HEK293 (cell line): ENCODE measurements around the gene ITPKC.

Experiments used
- CTCF ChIA-PET: fragments of 350-600 bp; formaldehyde crosslinking; extraction: SDS; loops from one replicate; lab custom pipeline; 2021; ENCODE audit warnings: antibody characterized with exemption; lab: Yijun Ruan, JAX
- POLR2A ChIA-PET: fragments of 300-600 bp; formaldehyde crosslinking; extraction: SDS; loops from one replicate; lab custom pipeline; 2020; ENCODE audit warnings: antibody characterized with exemption, inconsistent platforms; lab: Yijun Ruan, JAX
- H3K27ac ChIP-seq: fragments of 200-500 bp; sonication (Bioruptor generic); 2 replicates; pipeline ENCODE4 v1.5.1; 2014; ENCODE audit warnings: low read depth, low read length, control low read depth, inconsistent platforms; ENCODE audit errors: extremely low read depth
- H3K36me3 ChIP-seq, 2 experiments: fragments of 200-500 bp in 1 of 2; sonication (Bioruptor generic) in 1 of 2; 1 replicate in 1 of 2; 2 replicates in 1 of 2; pipeline ENCODE4 v1.5.1; 2014 to 2017; ENCODE audit warnings: inconsistent platforms in 2 of 2, low read length in 2 of 2; ENCODE audit not compliant: control insufficient read depth in 2 of 2, insufficient read depth in 1 of 2
- H3K4me1 ChIP-seq: fragments of 200-500 bp; sonication (Bioruptor generic); 2 replicates; pipeline ENCODE4 v1.5.1; 2014; ENCODE audit warnings: mild to moderate bottlenecking, low read length, inconsistent platforms; ENCODE audit not compliant: control insufficient read depth, insufficient read depth
- H3K4me3 ChIP-seq: 2 replicates; pipeline ENCODE4 v1.5.1; 2011; ENCODE audit warnings: low read depth, mild to moderate bottlenecking, control low read depth, low read length, moderate library complexity
- H3K9me3 ChIP-seq: fragments of 200-500 bp; sonication (Bioruptor generic); 2 replicates; pipeline ENCODE4 v1.5.1; 2014; ENCODE audit warnings: low read depth, low read length, inconsistent platforms; ENCODE audit not compliant: control insufficient read depth, insufficient read depth
- BCL11A ChIP-seq: fragments of 450-650 bp; formaldehyde crosslinking; IDR thresholded peaks from 2 replicates; pipeline ENCODE4 v1.5.1; 2016; ENCODE audit warnings: low read depth, missing biosample characterization, missing genetic modification characterization
- EGR2 ChIP-seq: fragments of 450-650 bp; formaldehyde crosslinking; IDR thresholded peaks from 2 replicates; pipeline ENCODE4 v1.5.1; 2016; ENCODE audit warnings: low read depth, missing biosample characterization, missing genetic modification characterization
- GLIS2 ChIP-seq: fragments of 450-650 bp; formaldehyde crosslinking; IDR thresholded peaks from 2 replicates; pipeline ENCODE4 v1.5.1; 2016; ENCODE audit warnings: missing biosample characterization, missing genetic modification characterization
- HIC1 ChIP-seq: fragments of 450-650 bp; formaldehyde crosslinking; IDR thresholded peaks from 2 replicates; pipeline ENCODE4 v1.5.1; 2016; ENCODE audit warnings: missing biosample characterization, missing genetic modification characterization
- INSM2 ChIP-seq: fragments of 450-650 bp; formaldehyde crosslinking; IDR thresholded peaks from 2 replicates; pipeline ENCODE4 v1.5.1; 2016; ENCODE audit warnings: missing biosample characterization, missing genetic modification characterization
- KLF1 ChIP-seq: fragments of 450-650 bp; formaldehyde crosslinking; IDR thresholded peaks from 2 replicates; pipeline ENCODE4 v1.5.1; 2016; ENCODE audit warnings: missing biosample characterization, missing genetic modification characterization
- PATZ1 ChIP-seq: fragments of 450-650 bp; formaldehyde crosslinking; IDR thresholded peaks from 2 replicates; pipeline ENCODE4 v1.5.1; 2016; ENCODE audit warnings: missing biosample characterization, missing genetic modification characterization
- ZBTB1 ChIP-seq: fragments of 450-650 bp; formaldehyde crosslinking; IDR thresholded peaks from 2 replicates; pipeline ENCODE4 v1.5.1; 2016; ENCODE audit warnings: missing biosample characterization, missing genetic modification characterization
- ZBTB6 ChIP-seq: fragments of 450-650 bp; formaldehyde crosslinking; IDR thresholded peaks from 2 replicates; pipeline ENCODE4 v1.5.1; 2017; ENCODE audit warnings: missing biosample characterization, missing genetic modification characterization
- ZNF140 ChIP-seq: fragments of 450-650 bp; formaldehyde crosslinking; IDR thresholded peaks from 2 replicates; pipeline ENCODE4 v1.5.1; 2016; ENCODE audit warnings: missing biosample characterization, missing genetic modification characterization
- ZNF184 ChIP-seq: fragments of 450-650 bp; IDR thresholded peaks from 2 replicates; pipeline ENCODE4 v1.5.1; 2018; ENCODE audit warnings: missing biosample characterization, mild to moderate bottlenecking, missing genetic modification characterization
- ZNF292 ChIP-seq: fragments of 450-650 bp; formaldehyde crosslinking; IDR thresholded peaks from 2 replicates; pipeline ENCODE4 v1.5.1; 2016; ENCODE audit warnings: low read depth, missing biosample characterization, missing genetic modification characterization, borderline replicate concordance
- ZNF362 ChIP-seq: fragments of 450-650 bp; formaldehyde crosslinking; IDR thresholded peaks from 2 replicates; pipeline ENCODE4 v1.5.1; 2016; ENCODE audit warnings: missing biosample characterization, missing genetic modification characterization
- ZNF394 ChIP-seq: fragments of 450-650 bp; formaldehyde crosslinking; IDR thresholded peaks from 2 replicates; pipeline ENCODE4 v1.5.1; 2016; ENCODE audit warnings: missing biosample characterization, missing genetic modification characterization, mild to moderate bottlenecking, moderate library complexity, borderline replicate concordance
- ZNF404 ChIP-seq: fragments of 450-650 bp; formaldehyde crosslinking; IDR thresholded peaks from 2 replicates; pipeline ENCODE4 v1.5.1; 2017; ENCODE audit warnings: missing biosample characterization, missing genetic modification characterization
- ZNF530 ChIP-seq: fragments of 450-650 bp; formaldehyde crosslinking; IDR thresholded peaks from 2 replicates; pipeline ENCODE4 v1.5.1; 2016; ENCODE audit warnings: low read depth, missing biosample characterization, missing genetic modification characterization
- ZNF549 ChIP-seq: fragments of 450-650 bp; IDR thresholded peaks from 2 replicates; pipeline ENCODE4 v1.5.1; 2018; ENCODE audit warnings: missing biosample characterization, missing genetic modification characterization, mild to moderate bottlenecking, inconsistent platforms, moderate library complexity
- ZNF560 ChIP-seq: fragments of 450-650 bp; formaldehyde crosslinking; IDR thresholded peaks from 2 replicates; pipeline ENCODE4 v1.5.1; 2017; ENCODE audit warnings: missing biosample characterization, missing genetic modification characterization, borderline replicate concordance
- ZNF692 ChIP-seq: fragments of 450-650 bp; formaldehyde crosslinking; IDR thresholded peaks from 2 replicates; pipeline ENCODE4 v1.5.1; 2016; ENCODE audit warnings: missing biosample characterization, missing genetic modification characterization
- ZNF785 ChIP-seq: fragments of 450-650 bp; formaldehyde crosslinking; IDR thresholded peaks from 2 replicates; pipeline ENCODE4 v1.5.1; 2016; ENCODE audit warnings: missing biosample characterization, missing genetic modification characterization

Gene ITPKC

GRCh38 chr19:40667602-40668001 is 49.3 kb upstream of the ITPKC start:
- no peak overlapping the region for H3K4me3 ChIP-seq
- H3K9me3 ChIP-seq = no peaks in the 10 kb centered on the region; the same call in 1 of the 2 replicates
- H3K4me1 ChIP-seq = peaks cover 13% of the 10 kb centered on the region
- CTCF ChIA-PET = interaction anchor here (1.2 to 1.6 kb wide), 2 partner anchors 139 to 477 kb away, joined by 5 read pairs; no protein-coding TSS in a partner anchor
- TF ChIP-seq ZNF184 (tag by site-specific recombination) = no peak
- peak; percentile 35; the same call in 1 of the 2 replicates for TF ChIP-seq EGR2
- no peak for TF ChIP-seq ZNF560 (tag by site-specific recombination)
- TF ChIP-seq ZNF292 = no peak
- TF ChIP-seq ZNF404 (tag by site-specific recombination) = no peak
- TF ChIP-seq ZNF692 (tag by site-specific recombination) = no peak
- TF ChIP-seq GLIS2 = peak; percentile 17
- no peak for TF ChIP-seq BCL11A
- peak; percentile 96 for TF ChIP-seq HIC1
- TF ChIP-seq ZBTB1 = no peak
- TF ChIP-seq ZNF530 (tag by site-specific recombination) = no peak
- TF ChIP-seq ZNF785 (tag by site-specific recombination) = no peak
- no peak for TF ChIP-seq INSM2 (tag by site-specific recombination)
- TF ChIP-seq ZNF549 (tag by site-specific recombination) = no peak
- peaks cover 20 to 52% of the 10 kb centered on the region in 2 experiments for H3K36me3 ChIP-seq
- POLR2A ChIA-PET = no interaction called here
- H3K27ac ChIP-seq = no peak overlapping the region

- H3K9me3 ChIP-seq = no peaks in the 10 kb centered on the region; the same call in 1 of the 2 replicates
- ChIA-PET POLR2A (no interaction called here), CTCF (interaction anchor here (1.2 kb wide), 1 partner anchor 138 kb away, joined by 5 read pairs; no protein-coding TSS in a partner anchor)
- peaks cover 32 to 67% of the 10 kb centered on the region in 2 experiments for H3K36me3 ChIP-seq
- H3K27ac ChIP-seq = no peak overlapping the region
- no peak for TF ChIP-seq PATZ1
- peak; percentile 11; the same call in 1 of the 2 replicates for TF ChIP-seq ZBTB6
- TF ChIP-seq ZNF140 (tag by site-specific recombination) = no peak
- TF ChIP-seq ZNF362 (tag by site-specific recombination) = no peak
- TF ChIP-seq ZNF394 = 0 out of 2 replicates have a peak, but pooled peaks have one; percentile 35
- TF ChIP-seq KLF1 (tag by site-specific recombination) = no peak
- H3K4me3 ChIP-seq = no peak overlapping the region
- peaks cover 5% of the 10 kb centered on the region for H3K4me1 ChIP-seq
Measured at GRCh38 chr19:40668991-40669614, 47.8 kb upstream of the ITPKC start.
